ENCODE measurements around the gene MYO5C. TPM values are rescaled to one million over a fixed set of nuclear protein-coding genes. Genes with fewer than 3 reads are reported as not detected.

Gene MYO5C
- total and polyA plus RNA-seq, 10 of the 15 experiments (the other 5 are each of a cell fraction or from before 2014, with no cell fraction given): 0.29 to 1.3 (median 0.75) TPM

GRCh38 chr15:52251144-52251860, 44.3 kb downstream of the MYO5C start (continued):
- TF ChIP-seq HDGF (IDR thresholded peaks at IDR 0.05) (no peak), BCLAF1 (IDR thresholded peaks at IDR 0.05) (no peak), WRNIP1 (IDR thresholded peaks at IDR 0.05; ENCODE audit: borderline replicate concordance, low read depth, low read length) (no peak), GATAD2B (conservative IDR thresholded peaks at IDR 0.05; ENCODE audit: low read depth) (no peak)

- RAD21 ChIA-PET (ENCODE audit: unreplicated experiment): no interaction called here
- BruUV-seq (replicated peaks): no TSS peak
- in situ Hi-C loops (cut with MboI) (no loop called here), intact Hi-C loops (cut with micrococcal nuclease; ENCODE audit: unreplicated experiment) (no loop called here)
- H3K4me2 ChIP-seq (ENCODE audit: control insufficient read depth, insufficient read depth): no peak overlapping the region
- H3K27me3 ChIP-seq (replicated peaks in 1 of 2; ENCODE audit: control insufficient read depth in 2 of 2, insufficient read depth in 2 of 2, low read length in 1 of 2): no peaks in the 10 kb centered on the region
- H3K36me3 ChIP-seq (ENCODE audit: control insufficient read depth in 2 of 2, insufficient read depth in 2 of 2, low read length in 1 of 2): no peaks in the 10 kb centered on the region
- no peaks in the 10 kb centered on the region for H4K20me1 ChIP-seq (ENCODE audit: control insufficient read depth, insufficient read depth)
- DNase-seq (ENCODE audit: low read depth, low spot score): no peak
- WGBS (ENCODE audit: insufficient coverage, insufficient replicate concordance, low lambda C conversion rate, missing lambda C conversion rate): 80% methylated on average over 7 of the region's 7 CpGs
- no peaks in the 10 kb centered on the region for H3K4me1 ChIP-seq (ENCODE audit: control insufficient read depth, insufficient read depth, low read length)
- no peak overlapping the region for H2AFZ ChIP-seq (ENCODE audit: control insufficient read depth, low read depth, low read length)
- no peak overlapping the region for H3K4me3 ChIP-seq
- H3K9me3 ChIP-seq (replicated peaks; ENCODE audit: control insufficient read depth, insufficient read depth, low read length): no peaks in the 10 kb centered on the region
- CTCF ChIA-PET: interaction anchor here (1.2 to 1.3 kb wide), 2 partner anchors 11 to 14 kb away, joined by 3 to 5 read pairs; no protein-coding TSS in a partner anchor
- POLR2A ChIA-PET: no interaction called here
- no peak overlapping the region for H3K9ac ChIP-seq (ENCODE audit: control insufficient read depth, insufficient read depth, low read length)
- H3K27ac ChIP-seq (ENCODE audit: control insufficient read depth, insufficient read depth): no peak overlapping the region
- no peaks in the 10 kb centered on the region for H3K79me2 ChIP-seq (ENCODE audit: control insufficient read depth, insufficient read depth, low read length)
- no peak for ATAC-seq
- FAIRE-seq: no peak
- SMC1A ChIA-PET (ENCODE audit: uncharacterized antibody, unreplicated experiment): no interaction called here
- TF ChIP-seq CEBPZ (IDR thresholded peaks at IDR 0.05; ENCODE audit: low read depth, low read length) (no peak), EP300 (IDR thresholded peaks at IDR 0.05; ENCODE audit: borderline replicate concordance in 1 of 2, control insufficient read depth in 1 of 2, low read depth in 2 of 2, low read length in 2 of 2) (no peak), RUNX3 (IDR thresholded peaks at IDR 0.05; ENCODE audit: low read length) (no peak), POLR2A (IDR thresholded peaks at IDR 0.05; ENCODE audit: low read depth, low read length) (no peak), MEF2A (IDR thresholded peaks at IDR 0.05; ENCODE audit: insufficient read depth, low read depth, low read length) (no peak), RCOR1 (conservative IDR thresholded peaks at IDR 0.05; ENCODE audit: low read depth, low read length) (no peak), ZBTB33 (IDR thresholded peaks at IDR 0.05) (no peak), RAD51 (IDR thresholded peaks at IDR 0.05) (no peak), STAT1 (conservative IDR thresholded peaks at IDR 0.05) (no peak), NFYB (IDR thresholded peaks at IDR 0.05; ENCODE audit: insufficient read depth, low read depth, low read length) (no peak), KAT2A (conservative IDR thresholded peaks at IDR 0.05; ENCODE audit: control insufficient read depth, low read depth, low read length) (no peak)
These were observed 48.1 kb downstream of the MYO5C start for GRCh38 chr15:52247461-52247860.

All from GM12878 (cell line).